ENCODE results near the gene HRAS. TPM values are rescaled to one million over a fixed set of nuclear protein-coding genes. Genes with fewer than 3 reads are reported as not detected.

The HRAS gene
- polyA plus RNA-seq, 3 donors from 2014 or later = 16.7 to 26.8 (median 18.6) TPM

DNA sequence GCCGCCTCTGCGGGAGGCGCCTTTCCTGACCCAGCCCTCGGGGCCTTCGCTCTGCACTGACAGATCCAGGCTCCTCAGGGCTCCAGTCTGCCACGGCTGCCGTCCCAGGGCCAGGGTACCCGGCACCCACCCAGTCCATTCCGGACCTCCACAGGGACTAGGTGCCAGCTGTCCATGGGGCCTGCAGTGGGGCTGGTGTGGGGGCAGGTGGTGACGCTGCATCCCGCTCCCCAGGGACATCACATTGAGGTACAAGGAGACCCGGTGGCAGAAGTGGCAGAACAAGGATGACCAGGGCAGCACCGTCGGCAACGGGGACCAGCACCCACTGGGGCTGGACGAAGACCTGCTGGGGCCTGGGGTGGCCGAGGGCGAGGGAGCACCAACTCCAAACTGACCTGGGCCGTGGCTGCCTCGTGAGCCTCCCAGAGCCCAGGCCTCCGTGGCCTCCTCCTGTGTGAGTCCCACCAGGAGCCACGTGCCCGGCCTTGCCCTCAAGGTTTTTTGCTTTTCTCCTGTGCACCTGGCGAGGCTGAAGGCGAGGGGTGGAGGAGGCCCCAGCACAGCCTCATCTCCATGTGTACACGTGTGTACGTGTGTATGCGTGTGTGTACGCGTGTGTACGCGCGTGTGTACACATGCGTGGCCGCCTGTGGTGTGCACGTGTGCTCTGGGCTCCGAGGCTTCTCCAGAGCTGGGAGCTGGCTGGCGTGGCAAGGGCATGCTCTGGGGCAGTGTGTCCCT is 45.0 kb downstream of the HRAS start:
- no peak for DNase-seq
- Mint-ChIP-seq H3K27me3 (ENCODE audit: low read depth in 3 of 3) (peaks cover 0 to 3% (median 0%) of the 10 kb centered on the region in 3 donors), H3K9me3 (no peaks in the 10 kb centered on the region), H3K4me1 (no peaks in the 10 kb centered on the region), H3K36me3 (peaks cover 0 to 3% (median 0%) of the 10 kb centered on the region in 3 donors), H3K4me3 (no peak overlapping the region), H3K27ac (no peak overlapping the region)

DNA sequence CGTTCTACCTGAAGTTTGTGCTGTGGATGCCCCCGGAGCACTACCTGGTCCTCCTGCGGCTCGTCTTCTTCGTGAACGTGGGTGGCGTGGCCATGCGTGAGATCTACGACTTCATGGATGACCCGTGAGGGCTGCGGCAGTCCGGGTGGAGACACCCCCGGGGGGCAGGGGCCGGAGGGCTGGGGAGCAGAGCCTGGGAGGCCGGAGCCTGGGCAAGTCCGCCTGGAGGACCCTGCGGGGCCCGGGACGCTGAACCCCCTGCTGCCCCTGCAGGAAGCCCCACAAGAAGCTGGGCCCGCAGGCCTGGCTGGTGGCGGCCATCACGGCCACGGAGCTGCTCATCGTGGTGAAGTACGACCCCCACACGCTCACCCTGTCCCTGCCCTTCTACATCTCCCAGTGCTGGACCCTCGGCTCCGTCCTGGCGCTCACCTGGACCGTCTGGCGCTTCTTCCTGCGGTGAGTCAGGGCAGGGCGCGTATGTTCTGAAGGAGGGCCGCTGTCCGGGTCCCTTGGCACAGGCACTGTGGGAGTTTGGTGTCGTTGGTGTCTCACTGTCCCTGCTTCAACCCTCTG is 45.7 kb downstream of the HRAS start:
- peaks cover 0 to 3% (median 0%) of the 10 kb centered on the region in 3 donors for H3K27me3 Mint-ChIP-seq (ENCODE audit: low read depth in 3 of 3)
- no peaks in the 10 kb centered on the region for H3K4me1 Mint-ChIP-seq
- H3K27ac Mint-ChIP-seq = no peak overlapping the region
- DNase-seq = no peak
- no peaks in the 10 kb centered on the region for H3K36me3 Mint-ChIP-seq
- no peak overlapping the region for H3K4me3 Mint-ChIP-seq
- no peaks in the 10 kb centered on the region for H3K9me3 Mint-ChIP-seq

DNA sequence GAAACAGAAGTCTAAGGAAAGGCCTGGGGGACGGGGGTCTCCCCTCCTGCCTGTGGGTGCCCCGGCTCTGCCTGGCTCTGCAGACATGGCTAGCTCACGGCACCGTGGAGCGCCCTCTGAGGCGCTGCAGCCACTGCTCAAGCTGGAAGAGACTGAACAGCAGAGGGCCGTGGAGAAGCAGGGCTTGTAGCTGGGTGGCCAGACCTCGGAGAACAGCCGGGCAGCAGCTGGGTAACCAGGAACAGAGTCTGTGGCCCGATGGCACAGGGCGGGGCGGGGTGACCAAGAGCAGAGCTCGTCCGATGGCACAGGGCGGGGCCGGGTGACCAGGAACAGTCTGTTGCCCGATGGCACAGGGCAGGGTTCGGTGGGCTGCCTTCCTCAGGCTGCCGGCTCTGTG is 46.4 kb downstream of the HRAS start:
- no peak for DNase-seq
- Mint-ChIP-seq H3K9me3 (no peaks in the 10 kb centered on the region), H3K4me1 (no peaks in the 10 kb centered on the region), H3K4me3 (no peak overlapping the region), H3K27me3 (ENCODE audit: low read depth in 3 of 3) (no peaks in the 10 kb centered on the region), H3K27ac (no peak overlapping the region), H3K36me3 (no peaks in the 10 kb centered on the region)

DNA sequence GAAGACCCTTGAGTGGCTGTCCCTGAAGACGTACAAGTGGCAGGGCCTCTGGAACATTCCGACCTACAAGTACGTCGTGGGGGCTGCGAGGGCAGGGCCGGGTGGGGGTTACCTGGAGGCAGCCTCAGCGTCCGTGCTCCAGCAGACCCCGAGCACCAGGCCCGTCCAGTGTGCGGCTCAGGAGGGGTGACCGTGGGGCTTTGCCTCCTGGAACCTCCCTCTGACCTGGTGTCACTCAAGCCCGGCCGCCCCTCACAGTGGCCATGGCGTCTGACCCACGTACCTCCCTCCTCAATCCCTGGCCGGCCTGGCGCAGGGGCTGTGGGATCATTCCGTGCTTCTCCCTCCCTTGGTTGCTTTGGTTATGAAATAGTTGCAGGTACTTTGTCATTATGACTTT is 46.8 kb downstream of the HRAS start:
- H3K9me3 Mint-ChIP-seq = no peaks in the 10 kb centered on the region
- H3K4me1 Mint-ChIP-seq = no peaks in the 10 kb centered on the region
- no peak overlapping the region for H3K4me3 Mint-ChIP-seq
- no peaks in the 10 kb centered on the region for H3K36me3 Mint-ChIP-seq
- no peaks in the 10 kb centered on the region for H3K27me3 Mint-ChIP-seq (ENCODE audit: low read depth in 3 of 3)
- no peak for DNase-seq
- no peak overlapping the region for H3K27ac Mint-ChIP-seq

DNA sequence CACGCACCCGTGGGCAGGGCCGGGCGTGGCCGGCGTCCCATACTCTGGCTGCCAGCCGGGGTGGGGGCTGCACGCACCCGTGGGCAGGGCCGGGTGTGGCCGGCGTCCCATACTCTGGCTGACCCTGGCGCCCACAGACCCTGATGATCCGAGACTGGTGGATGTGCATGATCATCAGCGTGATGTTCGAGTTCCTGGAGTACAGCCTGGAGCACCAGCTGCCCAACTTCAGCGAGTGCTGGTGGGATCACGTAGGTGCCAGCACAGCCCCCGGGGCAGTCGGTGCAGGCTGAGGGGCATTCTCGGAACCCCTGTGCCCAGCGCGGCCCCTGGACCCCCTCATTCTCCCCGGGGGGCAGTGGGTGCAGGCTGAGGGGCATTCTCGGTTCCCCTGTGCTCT is 47.3 kb downstream of the HRAS start:
- no peak overlapping the region for H3K4me3 Mint-ChIP-seq
- no peaks in the 10 kb centered on the region for H3K9me3 Mint-ChIP-seq
- H3K36me3 Mint-ChIP-seq = no peaks in the 10 kb centered on the region
- H3K27me3 Mint-ChIP-seq (ENCODE audit: low read depth in 3 of 3) = no peaks in the 10 kb centered on the region
- no peak for DNase-seq
- no peak overlapping the region for H3K27ac Mint-ChIP-seq
- no peaks in the 10 kb centered on the region for H3K4me1 Mint-ChIP-seq

DNA sequence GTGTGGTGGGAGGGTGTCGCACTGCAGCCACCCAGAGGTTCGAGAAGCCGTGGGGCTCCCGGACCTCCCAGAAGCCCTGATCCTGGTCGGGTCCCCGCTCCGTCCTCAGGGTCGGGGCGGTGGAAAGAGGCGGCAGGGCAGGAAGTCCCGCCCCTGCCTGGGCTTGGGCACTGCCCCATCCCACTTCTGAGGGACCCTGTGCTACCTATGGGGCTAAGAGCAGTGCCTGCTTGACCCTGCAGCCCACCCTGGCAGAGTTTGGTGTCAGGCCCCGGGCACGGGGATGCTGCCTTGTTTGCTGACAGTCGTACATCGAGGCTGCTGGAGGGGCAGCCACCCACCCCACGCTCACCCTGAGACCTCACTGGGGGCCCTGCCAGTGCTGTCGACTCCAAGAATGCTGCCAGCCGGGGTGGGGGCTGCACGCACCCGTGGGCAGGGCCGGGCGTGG is 47.8 kb downstream of the HRAS start:
- no peaks in the 10 kb centered on the region for H3K36me3 Mint-ChIP-seq
- no peak overlapping the region for H3K27ac Mint-ChIP-seq
- no peaks in the 10 kb centered on the region for H3K9me3 Mint-ChIP-seq
- no peak for DNase-seq
- no peak overlapping the region for H3K4me3 Mint-ChIP-seq
- no peaks in the 10 kb centered on the region for H3K27me3 Mint-ChIP-seq (ENCODE audit: low read depth in 3 of 3)
- H3K4me1 Mint-ChIP-seq = no peaks in the 10 kb centered on the region

DNA sequence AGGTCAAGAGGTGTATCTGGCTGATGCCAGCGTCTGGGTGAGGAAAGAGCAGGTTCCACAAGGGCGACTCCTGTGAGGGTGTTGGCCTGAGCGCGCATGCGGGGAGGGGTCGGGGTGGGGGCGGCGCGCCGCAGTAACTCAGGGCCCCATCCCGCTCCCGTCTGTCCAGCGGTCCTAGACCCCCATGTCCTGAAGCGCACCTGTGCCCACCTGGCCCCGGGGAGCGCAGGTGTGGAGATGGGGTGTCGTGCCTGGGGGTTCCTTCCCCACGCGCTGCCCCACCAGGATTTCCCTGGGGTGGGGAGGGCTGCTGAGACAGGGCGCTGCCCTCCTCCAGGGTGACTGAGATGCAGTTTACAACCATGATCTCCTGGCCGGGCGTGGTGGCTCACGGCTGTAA is 49.2 kb downstream of the HRAS start:
- H3K27ac Mint-ChIP-seq = no peak overlapping the region
- H3K4me3 Mint-ChIP-seq = no peak overlapping the region
- no peaks in the 10 kb centered on the region for H3K9me3 Mint-ChIP-seq
- DNase-seq = no peak
- peaks cover 0 to 3% (median 3%) of the 10 kb centered on the region in 3 donors for H3K36me3 Mint-ChIP-seq
- H3K4me1 Mint-ChIP-seq = no peaks in the 10 kb centered on the region
- no peaks in the 10 kb centered on the region for H3K27me3 Mint-ChIP-seq (ENCODE audit: low read depth in 3 of 3)

DNA sequence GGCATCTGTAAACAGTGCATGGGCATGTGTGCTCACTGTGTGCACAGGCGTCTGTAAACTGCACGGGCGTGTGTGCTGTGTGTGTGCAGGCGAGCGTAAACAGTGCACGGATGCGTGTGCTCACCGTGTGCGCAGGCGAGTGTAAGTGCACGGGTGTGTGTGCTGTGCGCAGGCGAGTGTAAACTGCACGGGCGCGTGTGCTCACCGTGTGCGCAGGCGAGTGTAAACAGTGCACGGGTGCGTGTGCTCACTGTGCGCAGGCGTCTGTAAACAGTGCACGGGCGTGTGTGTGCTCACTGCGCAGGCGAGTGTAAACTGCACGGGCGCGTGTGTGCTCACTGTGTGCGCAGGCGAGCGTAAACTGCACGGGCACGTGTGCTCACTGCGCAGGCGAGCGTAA is 50.8 kb downstream of the HRAS start:
- DNase-seq = no peak
- Mint-ChIP-seq H3K4me1 (no peaks in the 10 kb centered on the region), H3K27me3 (ENCODE audit: low read depth in 3 of 3) (no peaks in the 10 kb centered on the region), H3K4me3 (no peak overlapping the region), H3K36me3 (peaks cover 0 to 3% (median 3%) of the 10 kb centered on the region in 3 donors), H3K27ac (no peak overlapping the region), H3K9me3 (no peaks in the 10 kb centered on the region)

Other genes starting within 250 kb of the HRAS start
- 10 to 100 TPM in 2 of 3 donors, 1 to 10 TPM in 1; 8.1 to 17.4 (median 11.4) TPM for gene PGGHG, start 246.4 kb downstream of the HRAS start, polyA plus RNA-seq
- not detected for gene IFITM5, start 236.1 kb downstream of the HRAS start, polyA plus RNA-seq
- 1,000 to 10,000 TPM; 4,348 to 7,867 (median 6,958) TPM for gene IFITM2, start 227.8 kb downstream of the HRAS start, polyA plus RNA-seq
- gene IFITM1, start 221.5 kb downstream of the HRAS start, polyA plus RNA-seq = 1,000 to 10,000 TPM; 2,792 to 4,533 (median 3,562) TPM
- gene IFITM3, start 214.7 kb downstream of the HRAS start, polyA plus RNA-seq = 100 to 1,000 TPM; 138 to 675 (median 423) TPM
- gene B4GALNT4, start 166.1 kb downstream of the HRAS start, polyA plus RNA-seq = under 1 TPM in 1 of 3 donors, not detected in 2; 0.53 TPM
- under 1 TPM in 1 of 3 donors, not detected in 2; 0.36 TPM for gene PKP3, start 141.4 kb downstream of the HRAS start, polyA plus RNA-seq
- gene SIGIRR, start 120.6 kb downstream of the HRAS start, polyA plus RNA-seq = 100 to 1,000 TPM; 238 to 392 (median 259) TPM
- 1 to 10 TPM in 2 of 3 donors, not detected in 1; 2.3 to 4.4 TPM for gene ANO9, start 93.6 kb downstream of the HRAS start, polyA plus RNA-seq
- gene PTDSS2, start 85.3 kb downstream of the HRAS start, polyA plus RNA-seq = 10 to 100 TPM; 11.5 to 17.3 (median 16.1) TPM
- 100 to 1,000 TPM; 164 to 180 (median 168) TPM for gene RNH1, start 28.3 kb downstream of the HRAS start, polyA plus RNA-seq
- gene LRRC56, start 2.0 kb upstream of the HRAS start, polyA plus RNA-seq = under 1 TPM in 2 of 3 donors, not detected in 1; 0.27 to 0.89 TPM
- under 1 TPM; 0.54 to 0.95 (median 0.66) TPM for gene LMNTD2, start 25.2 kb upstream of the HRAS start, polyA plus RNA-seq
- 10 to 100 TPM; 20.3 to 31.9 (median 31.5) TPM for gene RASSF7, start 25.4 kb upstream of the HRAS start, polyA plus RNA-seq
- gene PHRF1, start 40.9 kb upstream of the HRAS start, polyA plus RNA-seq = 10 to 100 TPM in 1 of 3 donors, 1 to 10 TPM in 2; 4.0 to 17.5 (median 5.4) TPM
- gene IRF7, start 80.4 kb upstream of the HRAS start, polyA plus RNA-seq = 10 to 100 TPM; 36.4 to 62.4 (median 53.9) TPM
- not detected for gene CDHR5, start 89.4 kb upstream of the HRAS start, polyA plus RNA-seq
- not detected for gene SCT, start 91.6 kb upstream of the HRAS start, polyA plus RNA-seq
- gene DRD4, start 101.7 kb upstream of the HRAS start, polyA plus RNA-seq = not detected
- 10 to 100 TPM; 17.8 to 31.6 (median 18.6) TPM for gene DEAF1, start 159.6 kb upstream of the HRAS start, polyA plus RNA-seq
- 10 to 100 TPM; 21.3 to 32.4 (median 30.4) TPM for gene TMEM80, start 160.2 kb upstream of the HRAS start, polyA plus RNA-seq
- 10 to 100 TPM; 12.9 to 15.1 (median 15.0) TPM for gene EPS8L2, start 170.7 kb upstream of the HRAS start, polyA plus RNA-seq
- 100 to 1,000 TPM; 163 to 189 (median 180) TPM for gene TALDO1, start 211.9 kb upstream of the HRAS start, polyA plus RNA-seq
- 1 to 10 TPM; 5.8 to 9.7 (median 6.7) TPM for gene GATD1, start 241.9 kb upstream of the HRAS start, polyA plus RNA-seq